Fibroblast of skin of abdomen (primary cell): ENCODE results near the gene GRB10.

Source experiments
- DNase-seq: peaks from one replicate; pipeline ENCODE4 v3.0.0-alpha.2; 2013

Gene GRB10

GRCh38 chr7:50718311-50718710 lies 64.4 kb downstream of the GRB10 start:
- no peak for DNase-seq

- no peak for DNase-seq
Measured at GRCh38 chr7:50717181-50717580, 65.5 kb downstream of the GRB10 start.

- no peak for DNase-seq
Measured at GRCh38 chr7:50714857-50715256, 67.8 kb downstream of the GRB10 start.

- no peak for DNase-seq
Measured at GRCh38 chr7:50713123-50713965, 69.4 kb downstream of the GRB10 start.

GRCh38 chr7:50712252-50713122 lies 70.2 kb downstream of the GRB10 start:
- peak; percentile 26 for DNase-seq

- DNase-seq = no peak
Measured at GRCh38 chr7:50711271-50712175, 71.2 kb downstream of the GRB10 start.

- no peak for DNase-seq
Measured at GRCh38 chr7:50710441-50711154, 72.1 kb downstream of the GRB10 start.

GRCh38 chr7:50709151-50709550 lies 73.5 kb downstream of the GRB10 start:
- DNase-seq = no peak

- DNase-seq = no peak
Measured at GRCh38 chr7:50707236-50708006, 75.3 kb downstream of the GRB10 start.

GRCh38 chr7:50706469-50706937 lies 76.2 kb downstream of the GRB10 start:
- no peak for DNase-seq

GRCh38 chr7:50704844-50705243 lies 77.9 kb downstream of the GRB10 start:
- no peak for DNase-seq

- DNase-seq = no peak
Measured at GRCh38 chr7:50703654-50704053, 79.0 kb downstream of the GRB10 start.

GRCh38 chr7:50699143-50699542 lies 83.6 kb downstream of the GRB10 start:
- DNase-seq = peak; percentile 11

- no peak for DNase-seq
Measured at GRCh38 chr7:50697748-50698147, 84.9 kb downstream of the GRB10 start.

- no peak for DNase-seq
Measured at GRCh38 chr7:50696810-50697582, 85.7 kb downstream of the GRB10 start.

GRCh38 chr7:50695026-50695425 lies 87.7 kb downstream of the GRB10 start:
- DNase-seq = no peak

- DNase-seq = no peak
Measured at GRCh38 chr7:50693455-50694130, 89.1 kb downstream of the GRB10 start.

GRCh38 chr7:50690541-50691011 lies 92.1 kb downstream of the GRB10 start:
- DNase-seq = peak; percentile 70

- no peak for DNase-seq
Measured at GRCh38 chr7:50688226-50688590, 94.5 kb downstream of the GRB10 start.
